B cell (primary cell): ENCODE data around the gene CEP44. TPM values are rescaled to one million over a fixed set of nuclear protein-coding genes. Genes with fewer than 3 reads are reported as not detected.

Source experiments
- ATAC-seq: fragments of 200-7000 bp; cut with Tn5 transposase; one replicate; pipeline ENCODE4 v1.10.0; 2021; ENCODE audit warnings: low read depth, mild to moderate bottlenecking, moderate number of reproducible peaks, moderate library complexity
- CTCF ChIA-PET: fragments of 350-600 bp; sonication (Branson Sonifier 250); formaldehyde crosslinking; loops from one replicate; lab custom pipeline; 2021; ENCODE audit warnings: antibody characterized with exemption, inconsistent platforms; lab: Charles Lee
- POLR2A ChIA-PET: fragments of 350-600 bp; sonication (Branson Sonifier 250); formaldehyde crosslinking; loops from one replicate; lab custom pipeline; 2021; ENCODE audit warnings: antibody characterized with exemption; lab: Charles Lee
- DNase-seq: peaks from one replicate; pipeline ENCODE4 v3.0.0; 2013
- H2AFZ ChIP-seq: 2 replicates; pipeline ENCODE4 v1.6.1; 2012; ENCODE audit warnings: mild to moderate bottlenecking, low read depth, low read length; ENCODE audit not compliant: insufficient read depth, poor library complexity, severe bottlenecking
- H3K27ac ChIP-seq, 2 donors: 1 replicate in 1 of 2; 2 replicates in 1 of 2; pipeline ENCODE4 v1.5.1; 2012 to 2013; ENCODE audit warnings: low read length in 2 of 2, mild to moderate bottlenecking in 2 of 2, moderate library complexity in 1 of 2
- H3K27me3 ChIP-seq, 4 experiments: fragments of 200-600 bp in 1 of 4; sonication (generic) in 1 of 4; replicated peaks in 1 of 4; 1 replicate in 2 of 4; 2 replicates in 2 of 4; pipeline versions ENCODE4 v1.6.1 to v1.7.0; 2013 to 2016; ENCODE audit warnings: low read length in 3 of 4, mild to moderate bottlenecking in 2 of 4, mixed read lengths in 1 of 4, moderate library complexity in 1 of 4; ENCODE audit not compliant: insufficient read depth in 4 of 4, control insufficient read depth in 3 of 4; ENCODE audit errors: control extremely low read depth in 1 of 4
- H3K36me3 ChIP-seq, 2 experiments: replicated peaks in 1 of 2; 1 replicate in 1 of 2; 2 replicates in 1 of 2; pipeline versions ENCODE4 v1.6.1 to v1.7.1; 2013; ENCODE audit warnings: low read length in 1 of 2; ENCODE audit not compliant: insufficient read depth in 2 of 2, control insufficient read depth in 1 of 2; ENCODE audit errors: control extremely low read depth in 1 of 2, extremely low read depth in 1 of 2
- H3K4me1 ChIP-seq, 2 donors: fragments of 200-600 bp in 1 of 2; sonication (generic) in 1 of 2; 1 replicate in 1 of 2; 2 replicates in 1 of 2; pipeline versions ENCODE4 v1.5.1 to v1.6.1; 2013 to 2017; ENCODE audit warnings: low read length in 2 of 2; ENCODE audit not compliant: control insufficient read depth in 2 of 2, insufficient read depth in 2 of 2
- H3K4me2 ChIP-seq: replicated peaks from 2 replicates; pipeline ENCODE3; 2012; ENCODE audit warnings: mild to moderate bottlenecking, low read depth, low read length; ENCODE audit not compliant: poor library complexity, severe bottlenecking
- H3K4me3 ChIP-seq, 5 experiments: fragments of 200-600 bp in 1 of 5; sonication (generic) in 1 of 5; 1 replicate in 3 of 5; 2 replicates in 2 of 5; pipeline versions ENCODE4 v1.5.1 to v1.7.0; 2011 to 2016; ENCODE audit warnings: low read length in 4 of 5, mild to moderate bottlenecking in 4 of 5, low read depth in 2 of 5, control low read depth in 1 of 5, moderate library complexity in 1 of 5; ENCODE audit not compliant: insufficient read depth in 1 of 5; ENCODE audit errors: control extremely low read depth in 1 of 5, extremely low read depth in 1 of 5
- H3K79me2 ChIP-seq: fragments of 200-600 bp; sonication (generic); one replicate; pipeline ENCODE4 v1.6.0; 2016; ENCODE audit warnings: low read length; ENCODE audit not compliant: control insufficient read depth, insufficient read depth
- H3K9ac ChIP-seq: fragments of 200-600 bp; sonication (generic); 2 replicates; pipeline ENCODE4 v1.6.1; 2017; ENCODE audit warnings: mild to moderate bottlenecking, low read length, moderate library complexity
- H3K9me3 ChIP-seq, 3 donors: one replicate each; pipeline versions ENCODE4 v1.6.1 to v1.7.1; 2013; ENCODE audit warnings: low read length in 2 of 3; ENCODE audit not compliant: control insufficient read depth in 2 of 3, insufficient read depth in 1 of 3; ENCODE audit errors: control extremely low read depth in 1 of 3
- H4K20me1 ChIP-seq: 2 replicates; pipeline ENCODE4 v1.6.0; 2012; ENCODE audit warnings: mild to moderate bottlenecking, low read length; ENCODE audit not compliant: insufficient read depth, control insufficient read depth, poor library complexity, severe bottlenecking
- H3K27ac Mint-ChIP-seq: one replicate; pipeline ENCODE4 v1.8.0; 2021; ENCODE audit warnings: mixed read lengths
- H3K27me3 Mint-ChIP-seq: one replicate; pipeline ENCODE4 v1.8.0; 2021; ENCODE audit warnings: mixed read lengths
- H3K4me1 Mint-ChIP-seq: one replicate; pipeline ENCODE4 v1.8.0; 2021; ENCODE audit warnings: mixed read lengths
- H3K4me3 Mint-ChIP-seq: one replicate; pipeline ENCODE4 v1.8.0; 2021; ENCODE audit warnings: mixed read lengths
- H3K9me3 Mint-ChIP-seq: one replicate; pipeline ENCODE4 v1.8.0; 2022; ENCODE audit warnings: mixed read lengths; ENCODE audit not compliant: insufficient read depth
- CTCF ChIP-seq: fragments of 200-600 bp; IDR thresholded peaks from one replicate; pipeline ENCODE4 v1.8.0; 2022; ENCODE audit warnings: antibody characterized with exemption, mild to moderate bottlenecking
- EZH2 ChIP-seq: IDR thresholded peaks from 2 replicates; pipeline ENCODE4 v1.6.1; 2012; ENCODE audit warnings: borderline replicate concordance, low read depth, mild to moderate bottlenecking, moderate library complexity, low read length; ENCODE audit not compliant: insufficient read depth, poor library complexity, severe bottlenecking
- WGBS: methylation state at CpG from one replicate; pipeline ENCODE4 v1.1.5; 2013; ENCODE audit warnings: missing lambda C conversion rate; ENCODE audit not compliant: insufficient coverage; 5-methylcytosine and 5-hydroxymethylcytosine counted together
- intact Hi-C: fragments of 100-400 bp; cut with micrococcal nuclease; formaldehyde crosslinking; loops from one replicate; pipeline ENCODE4 v1.10.0; 2022
- polyA minus RNA-seq: library from RNA; depleted of rRNA, polyadenylated mRNA; stranded (reverse); fragments of >200 nt; gene quantifications from 2 replicates; pipeline ENCODE4 v1.2.3, GENCODE V29; 2012
- polyA plus RNA-seq: library from polyadenylated mRNA; depleted of rRNA; stranded (reverse); fragments of >200 nt; gene quantifications from 2 replicates; pipeline ENCODE4 v1.2.3, GENCODE V29; 2012
- total RNA-seq, 2 donors: library from RNA; stranded (reverse); fragments of 120-200 nt in 1 of 2; gene quantifications; 1 replicate in 1 of 2; 2 replicates in 1 of 2; pipeline versions ENCODE4 v1.2.3 to v1.2.4, GENCODE V29; 2013 to 2022

CEP44 gene
- 23.3 and 25.2 TPM in 2 replicates for total RNA-seq
- 28.3 TPM for total RNA-seq (2013)
- 3.5 and 4.8 TPM in 2 replicates for polyA plus RNA-seq
- 4.1 and 4.7 TPM in 2 replicates for polyA minus RNA-seq

- peaks cover 16 to 20% of the 10 kb centered on the region in 2 donors for H3K4me1 ChIP-seq
- peak within 1 kb of the TSS; percentile 81 for H2AFZ ChIP-seq
- DNase-seq (peak; percentile 90), ATAC-seq (peak; percentile 67)
- H3K27me3 ChIP-seq = no peaks in the 10 kb centered on the region
- H3K9ac ChIP-seq = peak within 1 kb of the TSS; percentile 92
- TF ChIP-seq CTCF (no peak), EZH2 (no peak)
- intact Hi-C loops = loop anchor here (2.0 to 10.0 kb wide), 3 partner anchors 949 to 1781 kb away; partner anchors contain the start of genes GALNT7, HMGB2 and WDR17
- no peaks in the 10 kb centered on the region for H3K9me3 Mint-ChIP-seq
- H3K79me2 ChIP-seq = peaks cover 66% of the 10 kb centered on the region
- ChIA-PET CTCF (no interaction called here), POLR2A (interaction anchor here (1.3 to 1.7 kb wide), 2 partner anchors 914 to 1912 kb away, joined by 4 to 6 read pairs; partner anchors contain the start of gene SPATA4)
- H3K27ac ChIP-seq = peak within 1 kb of the TSS; percentile 91 to 98
- peak within 1 kb of the TSS; percentile 75 for H3K4me2 ChIP-seq
- under 1% methylated on average over 43 of the region's 52 CpGs for WGBS
- peaks cover 17% of the 10 kb centered on the region for H4K20me1 ChIP-seq
- peak within 1 kb of the TSS; percentile 100 for H3K4me3 Mint-ChIP-seq
- H3K36me3 ChIP-seq = no peaks in the 10 kb centered on the region
- no peaks in the 10 kb centered on the region for H3K27me3 Mint-ChIP-seq
- peaks cover 0 to 3% (median 0%) of the 10 kb centered on the region in 3 donors for H3K9me3 ChIP-seq
- peak within 1 kb of the TSS; percentile 71 to 100 (median 98) for H3K4me3 ChIP-seq
- peak within 1 kb of the TSS; percentile 100 for H3K27ac Mint-ChIP-seq
- peaks cover 61% of the 10 kb centered on the region for H3K4me1 Mint-ChIP-seq
Observed at GRCh38 chr4:174283507-174284471, at the start of gene CEP44, which contains the start of gene FBXO8. CEP44 (plus strand) TSS chr4:174283911; CDS start chr4:174299122, 15,211 bp downstream. FBXO8 (minus strand) TSS chr4:174283667; CDS start chr4:174263092, 20,575 bp downstream.
